ENCODE data around the gene SLC35F6. TPM values are rescaled to one million over a fixed set of nuclear protein-coding genes. Genes with fewer than 3 reads are reported as not detected.

Gene SLC35F6
- total and polyA plus RNA-seq, 2 experiments from 2014 or later = 37.1 to 46.9 TPM

DNA sequence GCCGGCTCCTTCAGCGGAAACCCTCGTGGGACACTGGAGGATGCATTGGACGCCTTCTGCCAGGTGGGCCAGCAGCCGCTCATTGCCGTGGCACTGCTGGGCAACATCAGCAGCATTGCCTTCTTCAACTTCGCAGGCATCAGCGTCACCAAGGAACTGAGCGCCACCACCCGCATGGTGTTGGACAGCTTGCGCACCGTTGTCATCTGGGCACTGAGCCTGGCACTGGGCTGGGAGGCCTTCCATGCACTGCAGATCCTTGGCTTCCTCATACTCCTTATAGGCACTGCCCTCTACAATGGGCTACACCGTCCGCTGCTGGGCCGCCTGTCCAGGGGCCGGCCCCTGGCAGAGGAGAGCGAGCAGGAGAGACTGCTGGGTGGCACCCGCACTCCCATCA, 14.0 kb downstream of the SLC35F6 start:
- TF ChIP-seq EZH2phosphoT487 (IDR thresholded peaks at IDR 0.05; ENCODE audit: insufficient read depth, low read depth) = no peak
- no peak for TF ChIP-seq EZH2 (IDR thresholded peaks at IDR 0.05; ENCODE audit: insufficient read depth, poor library complexity, severe bottlenecking)
- Histone ChIP-seq H3K9me3 (ENCODE audit: low read depth) (no peaks in the 10 kb centered on the region), H3K27me3 (replicated peaks; ENCODE audit: insufficient read depth) (no peaks in the 10 kb centered on the region), H3F3A (ENCODE audit: insufficient read depth) (no peaks in the 10 kb centered on the region), H3K79me2 (ENCODE audit: insufficient read depth) (peaks cover 29% of the 10 kb centered on the region), H3K4me3 (no peak overlapping the region), H2AFZ (no peak overlapping the region), H3K36me3 (ENCODE audit: low read depth) (peaks cover 25% of the 10 kb centered on the region), H3K9ac (no peak overlapping the region), H3K9me2 (ENCODE audit: insufficient read depth) (no peaks in the 10 kb centered on the region), H4K20me1 (ENCODE audit: insufficient read depth) (peaks cover 4% of the 10 kb centered on the region; the same call in 1 of the 2 replicates), H3K4me2 (ENCODE audit: unreplicated experiment) (no peak overlapping the region), H3K27ac (no peak overlapping the region), H3K4me1 (ENCODE audit: insufficient read depth) (no peaks in the 10 kb centered on the region)
- WGBS, 2 experiments (ENCODE audit: low coverage in 1 of 2, low lambda C conversion rate in 2 of 2, missing lambda C conversion rate in 2 of 2) = 98 to 100% methylated on average over 18 of the region's 18 CpGs
- in situ Hi-C loops (cut with MboI) = no loop called here
- no peak for DNase-seq

DNA sequence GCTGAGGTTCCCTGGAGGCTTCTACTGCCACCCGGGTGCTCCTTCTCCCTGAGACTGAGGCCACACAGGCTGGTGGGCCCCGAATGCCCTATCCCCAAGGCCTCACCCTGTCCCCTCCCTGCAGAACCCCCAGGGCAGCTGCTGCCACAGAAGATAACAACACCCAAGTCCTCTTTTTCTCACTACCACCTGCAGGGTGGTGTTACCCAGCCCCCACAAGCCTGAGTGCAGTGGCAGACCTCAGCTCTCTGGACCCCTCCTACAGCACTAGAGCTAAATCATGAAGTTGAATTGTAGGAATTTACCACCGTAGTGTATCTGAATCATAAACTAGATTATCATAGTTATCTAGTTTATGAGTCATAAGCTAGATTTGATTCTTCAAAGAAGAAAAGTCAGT, 14.4 kb downstream of the SLC35F6 start:
- Histone ChIP-seq H3K4me3 (no peak overlapping the region), H3K36me3 (ENCODE audit: low read depth) (peaks cover 25% of the 10 kb centered on the region), H3K4me1 (ENCODE audit: insufficient read depth) (no peaks in the 10 kb centered on the region), H3K27ac (no peak overlapping the region), H3F3A (ENCODE audit: insufficient read depth) (no peaks in the 10 kb centered on the region), H3K9ac (no peak overlapping the region), H3K27me3 (replicated peaks; ENCODE audit: insufficient read depth) (no peaks in the 10 kb centered on the region), H3K9me3 (ENCODE audit: low read depth) (no peaks in the 10 kb centered on the region), H2AFZ (no peak overlapping the region), H3K4me2 (ENCODE audit: unreplicated experiment) (no peak overlapping the region), H3K9me2 (ENCODE audit: insufficient read depth) (no peaks in the 10 kb centered on the region), H3K79me2 (ENCODE audit: insufficient read depth) (peaks cover 25% of the 10 kb centered on the region), H4K20me1 (ENCODE audit: insufficient read depth) (no peaks in the 10 kb centered on the region)
- TF ChIP-seq EZH2 (IDR thresholded peaks at IDR 0.05; ENCODE audit: insufficient read depth, poor library complexity, severe bottlenecking) = no peak
- no peak for TF ChIP-seq EZH2phosphoT487 (IDR thresholded peaks at IDR 0.05; ENCODE audit: insufficient read depth, low read depth)
- 87 to 97% methylated on average over 3 of the region's 3 CpGs for WGBS, 2 experiments (ENCODE audit: low coverage in 1 of 2, low lambda C conversion rate in 2 of 2, missing lambda C conversion rate in 2 of 2)
- no peak for DNase-seq
- in situ Hi-C loops (cut with MboI) = no loop called here

DNA sequence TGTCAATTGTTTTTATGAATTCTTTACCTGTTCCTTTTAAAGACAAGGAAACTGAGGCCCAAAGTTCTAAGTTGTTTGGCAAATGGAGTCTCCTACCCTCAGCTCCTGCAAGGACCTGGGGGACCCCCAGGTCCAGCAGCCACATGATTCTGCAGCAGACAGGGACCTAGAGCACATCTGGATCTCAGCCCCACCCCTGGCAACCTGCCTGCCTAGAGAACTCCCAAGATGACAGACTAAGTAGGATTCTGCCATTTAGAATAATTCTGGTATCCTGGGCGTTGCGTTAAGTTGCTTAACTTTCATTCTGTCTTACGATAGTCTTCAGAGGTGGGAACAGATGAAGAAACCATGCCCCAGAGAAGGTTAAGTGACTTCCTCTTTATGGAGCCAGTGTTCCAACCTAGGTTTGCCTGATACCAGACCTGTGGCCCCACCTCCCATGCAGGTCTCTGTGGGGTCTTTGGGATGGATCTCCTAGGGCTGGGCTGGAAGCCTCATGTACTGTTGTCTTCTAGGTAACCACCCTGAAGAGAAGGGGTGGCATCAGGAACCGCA, 16.2 kb downstream of the SLC35F6 start:
- Histone ChIP-seq H3K4me3 (no peak overlapping the region), H3K27me3 (replicated peaks; ENCODE audit: insufficient read depth) (no peaks in the 10 kb centered on the region), H3K27ac (no peak overlapping the region), H2AFZ (no peak overlapping the region), H3K9me2 (ENCODE audit: insufficient read depth) (no peaks in the 10 kb centered on the region), H3F3A (ENCODE audit: insufficient read depth) (0 out of 2 replicates have a peak, but pooled peaks cover 5% of the 10 kb centered on the region), H3K9me3 (ENCODE audit: low read depth) (no peaks in the 10 kb centered on the region), H3K4me2 (ENCODE audit: unreplicated experiment) (no peak overlapping the region), H3K79me2 (ENCODE audit: insufficient read depth) (peaks cover 7% of the 10 kb centered on the region; the same call in 1 of the 2 replicates), H3K36me3 (ENCODE audit: low read depth) (peaks cover 25% of the 10 kb centered on the region), H4K20me1 (ENCODE audit: insufficient read depth) (no peaks in the 10 kb centered on the region), H3K4me1 (ENCODE audit: insufficient read depth) (0 out of 2 replicates have a peak, but pooled peaks cover 3% of the 10 kb centered on the region), H3K9ac (no peak overlapping the region)
- in situ Hi-C loops (cut with MboI) = no loop called here
- no peak for DNase-seq
- no peak for TF ChIP-seq EZH2phosphoT487 (IDR thresholded peaks at IDR 0.05; ENCODE audit: insufficient read depth, low read depth)
- no peak for TF ChIP-seq EZH2 (IDR thresholded peaks at IDR 0.05; ENCODE audit: insufficient read depth, poor library complexity, severe bottlenecking)
- WGBS, 2 experiments (ENCODE audit: low coverage in 1 of 2, low lambda C conversion rate in 2 of 2, missing lambda C conversion rate in 2 of 2) = 78 to 82% methylated on average over 4 of the region's 4 CpGs

DNA sequence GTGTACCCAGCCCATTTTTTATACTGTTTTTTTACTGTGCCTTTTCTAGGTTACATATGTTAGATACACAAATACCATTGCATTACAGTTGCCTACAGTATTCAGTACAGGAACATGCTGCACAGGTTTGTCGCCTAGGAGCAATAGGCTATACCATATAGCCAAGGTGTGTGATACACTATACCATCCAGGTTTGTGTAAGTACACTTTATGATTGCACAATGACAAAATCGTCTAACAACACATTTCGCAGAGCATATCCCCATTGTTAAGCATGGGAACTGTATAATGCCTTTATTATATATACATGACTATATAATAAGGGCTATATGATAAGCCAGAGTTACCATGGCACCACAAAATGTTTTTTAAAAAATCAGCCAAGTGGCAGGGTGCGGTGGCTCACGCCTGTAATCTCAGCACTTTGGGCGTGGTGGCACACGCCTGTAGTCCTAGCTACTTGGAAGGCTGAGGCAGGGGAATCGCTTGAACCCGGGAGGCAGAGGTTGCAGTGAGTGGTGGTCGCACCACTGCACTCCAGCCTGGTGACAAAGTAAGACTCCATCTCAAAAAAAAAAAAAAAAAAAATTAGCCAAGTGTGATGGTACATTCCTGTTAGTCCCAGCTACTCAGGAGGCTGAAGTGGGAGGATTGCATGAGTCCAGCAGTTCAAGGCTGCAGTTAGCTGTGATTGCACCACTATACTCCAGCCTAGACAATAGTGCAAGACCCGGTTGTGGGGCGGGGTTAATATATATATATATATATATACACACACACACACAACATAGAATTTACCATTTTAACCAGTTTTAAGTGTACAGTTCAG, 19.0 kb downstream of the SLC35F6 start:
- in situ Hi-C loops (cut with MboI) = no loop called here
- H3K9me3 ChIP-seq (ENCODE audit: low read depth) = no peaks in the 10 kb centered on the region
- H3K27ac ChIP-seq = no peak overlapping the region
- H3K4me2 ChIP-seq (ENCODE audit: unreplicated experiment) = no peak overlapping the region
- 0 out of 2 replicates have a peak, but pooled peaks cover 3% of the 10 kb centered on the region for H3K4me1 ChIP-seq (ENCODE audit: insufficient read depth)
- H4K20me1 ChIP-seq (ENCODE audit: insufficient read depth) = no peaks in the 10 kb centered on the region
- no peak overlapping the region for H3K9ac ChIP-seq
- no peaks in the 10 kb centered on the region for H3K9me2 ChIP-seq (ENCODE audit: insufficient read depth)
- DNase-seq = no peak
- H3K36me3 ChIP-seq (ENCODE audit: low read depth) = peaks cover 25% of the 10 kb centered on the region
- H3K4me3 ChIP-seq = no peak overlapping the region
- 87 to 88% methylated on average over 12 of the region's 12 CpGs for WGBS, 2 experiments (ENCODE audit: low coverage in 1 of 2, low lambda C conversion rate in 2 of 2, missing lambda C conversion rate in 2 of 2)
- TF ChIP-seq EZH2phosphoT487 (IDR thresholded peaks at IDR 0.05; ENCODE audit: insufficient read depth, low read depth) (no peak), EZH2 (IDR thresholded peaks at IDR 0.05; ENCODE audit: insufficient read depth, poor library complexity, severe bottlenecking) (no peak)
- H2AFZ ChIP-seq = no peak overlapping the region
- 0 out of 2 replicates have a peak, but pooled peaks cover 7% of the 10 kb centered on the region for H3F3A ChIP-seq (ENCODE audit: insufficient read depth)
- H3K27me3 ChIP-seq (replicated peaks; ENCODE audit: insufficient read depth) = no peaks in the 10 kb centered on the region
- H3K79me2 ChIP-seq (ENCODE audit: insufficient read depth) = peaks cover 17% of the 10 kb centered on the region
